Esophagus squamous epithelium (tissue), 4 donors: Measurements from ENCODE around the gene SECISBP2.

ENCODE experiments used
- CTCF ChIP-seq, 6 experiments: fragments of 450-650 bp in 4 of 6; fragments of 200-600 bp in 2 of 6; sonication (generic) in 2 of 6; IDR thresholded peaks; one replicate each; pipeline ENCODE4 v1.5.1; 2016 to 2019; ENCODE audit warnings: antibody characterized with exemption in 6 of 6, mild to moderate bottlenecking in 4 of 6, moderate library complexity in 4 of 6
- POLR2A ChIP-seq, 4 donors: fragments of 450-650 bp; IDR thresholded peaks; one replicate each; pipeline ENCODE4 v1.6.1; 2017; ENCODE audit warnings: antibody characterized with exemption in 4 of 4, mild to moderate bottlenecking in 4 of 4, moderate library complexity in 3 of 4

DNA sequence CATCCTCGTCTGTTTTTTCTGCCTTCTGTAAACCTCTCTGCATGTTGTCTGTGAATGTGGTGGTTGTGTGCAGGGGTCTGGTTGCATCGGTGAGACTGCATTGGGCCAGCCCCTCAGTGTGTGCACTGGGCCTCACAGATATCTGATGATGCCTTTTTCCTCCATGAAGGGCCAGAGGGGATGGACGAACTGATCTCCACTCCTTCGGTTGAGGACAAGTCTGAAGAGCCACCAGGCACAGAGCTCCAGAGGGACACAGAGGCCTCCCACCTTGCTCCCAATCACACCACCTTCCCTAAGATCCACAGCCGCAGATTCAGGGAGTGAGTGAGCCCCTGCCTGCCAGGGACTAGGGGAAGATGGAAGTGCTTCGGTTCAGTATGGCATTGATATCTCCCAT, 31.3 kb downstream of the SECISBP2 start:
- no peak for TF ChIP-seq CTCF (IDR thresholded peaks at IDR 0.05)
- no peak for TF ChIP-seq POLR2A (IDR thresholded peaks at IDR 0.05)
